Kidney (tissue), 14 donors: ENCODE results near the gene EPS8L3. TPM values are rescaled to one million over a fixed set of nuclear protein-coding genes. Genes with fewer than 3 reads are reported as not detected.

ENCODE experiments used
- DNase-seq, 5 donors: peaks; one replicate each; pipeline ENCODE4 v3.0.0-alpha.2; 2013 to 2020
- FAIRE-seq: peaks from 2 replicates; lab custom pipeline; 2012; peaks lifted over from hg19 to GRCh38; lab: Jason Lieb, UNC
- H3K27ac ChIP-seq, 2 donors: one replicate each; pipeline ENCODE4 v1.7.0; 2013; ENCODE audit warnings: low read depth in 2 of 2, low read length in 2 of 2, inconsistent platforms in 1 of 2
- H3K27me3 ChIP-seq: one replicate; pipeline ENCODE4 v1.7.1; 2013; ENCODE audit warnings: low read length, inconsistent platforms; ENCODE audit not compliant: control insufficient read depth, insufficient read depth
- H3K36me3 ChIP-seq, 3 donors: one replicate each; pipeline versions ENCODE4 v1.7.0 to v1.7.1; 2013; ENCODE audit warnings: low read length in 3 of 3, control low read depth in 1 of 3, inconsistent platforms in 1 of 3; ENCODE audit not compliant: insufficient read depth in 3 of 3, control insufficient read depth in 2 of 3
- H3K4me1 ChIP-seq, 3 donors: one replicate each; pipeline versions ENCODE4 v1.7.0 to v1.7.1; 2013; ENCODE audit warnings: low read length in 3 of 3, inconsistent platforms in 1 of 3, low read depth in 1 of 3; ENCODE audit not compliant: control insufficient read depth in 2 of 3, insufficient read depth in 2 of 3
- H3K4me3 ChIP-seq, 3 donors: one replicate each; pipeline versions ENCODE4 v1.7.0 to v1.8.1; 2013; ENCODE audit warnings: low read length in 3 of 3, control low read depth in 1 of 3, inconsistent platforms in 1 of 3
- H3K9ac ChIP-seq, 3 donors: one replicate each; pipeline versions ENCODE4 v1.7.0 to v1.7.1; 2013; ENCODE audit warnings: low read length in 3 of 3, control low read depth in 1 of 3, inconsistent platforms in 1 of 3
- H3K9me3 ChIP-seq, 3 donors: one replicate each; pipeline versions ENCODE4 v1.7.0 to v1.7.1; 2013; ENCODE audit warnings: low read length in 3 of 3, control low read depth in 1 of 3, inconsistent platforms in 1 of 3; ENCODE audit not compliant: control insufficient read depth in 2 of 3, insufficient read depth in 1 of 3
- CTCF ChIP-seq: IDR thresholded peaks from 3 replicates; pipeline ENCODE4 v1.5.1; 2012; ENCODE audit warnings: mild to moderate bottlenecking, moderate library complexity, borderline replicate concordance; ENCODE audit not compliant: insufficient read depth; ENCODE audit errors: extremely low read depth
- intact Hi-C: fragments of 100-400 bp; cut with DNase I; formaldehyde crosslinking; loops from one replicate; pipeline ENCODE4 v1.11.1; 2022
- polyA plus RNA-seq: library from polyadenylated mRNA; stranded (reverse); fragments of 350-450 nt; fragmentation: Illumina TruSeq; extraction: RNeasy Lipid Tissue Mini Kit (QIAGEN cat#74804); gene quantifications from one replicate; pipeline ENCODE4 v1.2.3, GENCODE V29; 2014; ENCODE audit warnings: low read depth, low replicate concordance; ENCODE audit not compliant: insufficient read depth
- total RNA-seq: library from RNA; stranded (reverse); fragmentation: NEBNext Ultra II Directional; extraction: Animal tissue kit (Norgen Biotek cat#: 25700); gene quantifications from one replicate; pipeline ENCODE4 v1.2.1, GENCODE V29; 2021
- donor health status: control.
- donor health status: control.
- donor health status: control.
- donor health status: control.
- donor health status: control.
- donor health status: DM: yes; HTN: yes; CAD: no.
- donor health status: Normal renal cell carcinoma (clear cell type).

The EPS8L3 gene
- total and polyA plus RNA-seq, 2 donors from 2014 or later, result 1.8 TPM; not detected in 1

GRCh38 chr1:109786112-109786480, 22.4 kb upstream of the EPS8L3 start:
- DNase-seq (peak in 2 of 5 donors; percentile 11 to 32), FAIRE-seq (no peak)
- Histone ChIP-seq H3K4me3 (no peak overlapping the region), H3K36me3 (no peaks in the 10 kb centered on the region), H3K9ac (no peak overlapping the region), H3K9me3 (peaks cover 0 to 2% (median 0%) of the 10 kb centered on the region in 3 donors), H3K27ac (no peak overlapping the region), H3K4me1 (peaks cover 2 to 15% (median 7%) of the 10 kb centered on the region in 3 donors), H3K27me3 (no peaks in the 10 kb centered on the region)
- intact Hi-C loops, result no loop called here
- TF ChIP-seq CTCF, result no peak

DNA sequence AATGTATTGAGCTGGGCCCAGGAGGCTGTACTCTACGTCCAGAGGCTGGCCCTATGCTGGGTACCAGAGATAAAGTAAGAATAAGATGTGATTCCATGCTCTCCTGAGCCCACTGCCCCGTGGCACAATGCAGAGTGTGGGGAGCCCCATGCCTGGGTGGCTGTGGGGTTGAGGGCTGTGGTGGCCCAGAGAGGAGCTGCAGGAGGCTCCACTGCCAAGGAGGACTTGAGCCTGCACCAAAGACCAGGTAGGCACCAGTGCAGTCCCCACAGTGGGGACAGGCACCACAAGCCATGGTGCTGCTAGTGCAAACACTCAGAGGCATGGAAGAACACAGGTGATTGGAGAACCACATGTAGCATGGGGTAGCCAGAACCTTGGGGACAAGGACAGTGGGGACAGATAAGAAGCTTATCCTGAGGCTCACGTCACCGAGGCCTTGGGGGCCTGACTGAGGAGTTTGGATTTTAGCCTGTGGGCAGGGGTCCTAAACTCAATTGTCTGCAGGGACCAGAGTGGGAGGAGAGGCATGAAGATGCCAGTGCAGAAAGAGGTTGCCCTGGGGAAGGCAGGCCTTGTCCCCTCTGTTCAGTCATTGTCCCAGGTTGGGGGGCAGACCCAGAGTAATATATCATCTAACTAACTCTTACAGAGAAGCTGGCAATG, 21.9 kb upstream of the EPS8L3 start:
- H3K4me3 ChIP-seq, result no peak overlapping the region
- H3K27ac ChIP-seq, result no peak overlapping the region
- H3K9ac ChIP-seq, result no peak overlapping the region
- no peaks in the 10 kb centered on the region for H3K36me3 ChIP-seq
- peaks cover 0 to 6% (median 0%) of the 10 kb centered on the region in 3 donors for H3K9me3 ChIP-seq
- peaks cover 2 to 15% (median 6%) of the 10 kb centered on the region in 3 donors for H3K4me1 ChIP-seq
- intact Hi-C loops, result no loop called here
- no peak for FAIRE-seq
- peak in 2 of 5 donors; percentile 18 to 49 for DNase-seq
- no peak for TF ChIP-seq CTCF
- no peaks in the 10 kb centered on the region for H3K27me3 ChIP-seq

DNA sequence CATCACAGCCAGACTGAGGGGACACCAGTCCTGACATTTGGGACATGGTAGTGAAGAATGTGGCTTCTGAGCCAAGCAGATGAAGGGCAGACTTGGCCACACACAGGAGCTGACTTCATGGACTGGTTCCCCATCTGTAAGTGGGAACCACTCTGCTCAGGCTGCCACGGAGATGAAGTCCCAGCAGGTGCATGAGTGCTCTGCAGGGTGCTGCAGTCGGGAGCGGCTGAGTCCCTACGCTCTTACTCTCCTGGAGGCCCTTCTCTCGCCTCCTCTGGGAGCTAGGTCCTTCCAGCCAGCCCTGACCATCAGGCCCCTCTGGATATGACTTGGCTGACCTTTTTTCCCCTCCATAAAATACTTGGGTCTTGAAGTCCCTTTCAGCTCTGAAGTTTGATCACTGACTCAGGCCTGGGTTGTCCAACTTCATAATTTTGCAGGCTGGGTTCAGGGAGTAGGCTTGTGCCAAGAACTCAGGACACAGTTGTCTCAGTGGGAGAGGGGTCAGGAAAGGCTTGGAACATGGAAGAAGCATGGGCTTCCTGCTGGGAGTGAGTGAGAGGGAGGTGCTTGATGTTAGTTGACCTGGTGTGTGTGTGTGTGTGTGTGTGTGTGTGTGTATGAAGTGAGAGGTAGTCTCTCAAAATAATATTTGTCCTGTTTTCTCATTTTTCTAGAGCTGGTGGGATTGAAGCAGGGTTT, 21.0 kb upstream of the EPS8L3 start:
- FAIRE-seq (no peak), DNase-seq (peak in 2 of 5 donors; percentile 21 to 59)
- intact Hi-C loops, result no loop called here
- TF ChIP-seq CTCF, result no peak
- Histone ChIP-seq H3K4me1 (peaks cover 2 to 15% (median 5%) of the 10 kb centered on the region in 3 donors), H3K9ac (no peak overlapping the region), H3K4me3 (no peak overlapping the region), H3K9me3 (peaks cover 0 to 6% (median 0%) of the 10 kb centered on the region in 3 donors), H3K27me3 (no peaks in the 10 kb centered on the region), H3K27ac (no peak overlapping the region), H3K36me3 (no peaks in the 10 kb centered on the region)
